GM12891 (cell line): ENCODE results near the gene VWA3B.

Experiments used
- POLR2A ChIP-seq: IDR thresholded peaks from 2 replicates; pipeline ENCODE4 v1.6.1; 2011; ENCODE audit warnings: low read depth, low read length, control low read depth
- TAF1 ChIP-seq: IDR thresholded peaks from 2 replicates; pipeline ENCODE4 v1.6.1; 2011; ENCODE audit warnings: low read depth, low read length, control low read depth

DNA sequence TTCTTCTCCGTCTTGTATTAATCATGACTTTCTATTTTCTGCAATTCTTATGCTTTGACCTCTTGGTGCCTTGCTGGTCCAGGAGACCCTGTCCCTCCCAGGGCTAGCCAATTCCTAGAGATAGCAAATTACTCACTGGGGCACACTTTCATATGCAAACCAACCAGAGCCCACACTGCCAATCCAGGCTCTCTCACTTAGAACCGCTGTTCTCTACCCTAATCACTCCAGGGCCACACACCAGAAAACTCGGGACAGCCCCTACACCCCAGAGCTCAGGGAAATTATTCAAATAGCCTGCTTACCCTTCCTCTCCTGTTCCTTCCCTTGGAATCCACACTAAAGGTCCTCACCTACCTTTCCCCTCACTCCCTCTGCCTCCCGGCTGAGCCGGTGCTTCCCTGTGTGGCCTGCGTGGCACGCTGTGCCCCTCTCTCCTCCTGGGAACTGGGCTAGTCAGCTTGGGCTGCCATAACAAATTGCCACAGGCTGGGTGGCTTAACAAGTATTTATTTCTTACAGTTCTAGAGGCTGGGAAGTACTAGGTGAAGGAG lies 41.7 kb downstream of the VWA3B start:
- TF ChIP-seq TAF1 (no peak), POLR2A (no peak)
